ENCODE measurements around the gene UBXN6.

UBXN6 gene, protein sequence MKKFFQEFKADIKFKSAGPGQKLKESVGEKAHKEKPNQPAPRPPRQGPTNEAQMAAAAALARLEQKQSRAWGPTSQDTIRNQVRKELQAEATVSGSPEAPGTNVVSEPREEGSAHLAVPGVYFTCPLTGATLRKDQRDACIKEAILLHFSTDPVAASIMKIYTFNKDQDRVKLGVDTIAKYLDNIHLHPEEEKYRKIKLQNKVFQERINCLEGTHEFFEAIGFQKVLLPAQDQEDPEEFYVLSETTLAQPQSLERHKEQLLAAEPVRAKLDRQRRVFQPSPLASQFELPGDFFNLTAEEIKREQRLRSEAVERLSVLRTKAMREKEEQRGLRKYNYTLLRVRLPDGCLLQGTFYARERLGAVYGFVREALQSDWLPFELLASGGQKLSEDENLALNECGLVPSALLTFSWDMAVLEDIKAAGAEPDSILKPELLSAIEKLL

GRCh38 chr19:4457654-4458395 is at the start of gene UBXN6:
Gene UBXN6, minus strand, starts transcription at chr19:4457794. Its CDS starts 97 bp downstream, at chr19:4457697.
- DNase-seq (ENCODE audit: low read depth in 2 of 2) = peak; percentile 95

- no peak for DNase-seq (ENCODE audit: low read depth in 2 of 2)
These were observed 49.5 kb upstream of the UBXN6 start for GRCh38 chr19:4507150-4507452.

DNA sequence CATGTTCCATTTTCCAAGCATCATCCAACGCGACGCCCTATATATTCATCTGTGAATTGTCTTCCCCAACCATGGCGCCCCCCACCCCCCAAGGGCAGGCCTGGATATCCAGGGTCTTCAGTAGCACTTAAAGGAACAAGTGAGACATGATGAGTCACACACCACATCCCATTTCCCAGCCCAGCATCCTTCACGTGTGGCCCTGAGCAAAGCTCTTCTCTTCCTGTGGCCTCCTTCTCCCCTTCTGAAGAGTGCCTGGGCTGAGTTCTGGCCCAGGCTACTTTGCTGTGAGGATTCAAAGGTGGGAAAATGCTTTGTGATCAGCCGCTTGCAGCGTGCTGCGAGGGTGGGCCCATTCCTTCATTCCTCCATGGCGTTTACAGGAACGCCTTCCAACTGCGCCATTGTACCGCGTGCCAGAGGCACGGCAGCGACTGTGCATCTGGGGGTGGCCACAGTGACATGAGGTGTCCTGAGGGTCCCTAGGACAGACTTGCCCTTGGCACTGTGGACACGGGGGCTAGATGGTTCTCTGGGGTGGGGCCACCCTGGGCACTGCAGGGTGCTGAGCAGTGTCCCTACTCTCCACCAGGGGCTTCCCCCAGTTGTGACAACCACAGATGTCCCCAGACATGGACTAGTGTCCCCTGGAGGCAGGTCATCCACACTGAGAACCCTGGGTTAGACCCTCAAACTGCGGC is 49.0 kb upstream of the UBXN6 start:
- DNase-seq (ENCODE audit: low read depth in 2 of 2) = no peak

DNA sequence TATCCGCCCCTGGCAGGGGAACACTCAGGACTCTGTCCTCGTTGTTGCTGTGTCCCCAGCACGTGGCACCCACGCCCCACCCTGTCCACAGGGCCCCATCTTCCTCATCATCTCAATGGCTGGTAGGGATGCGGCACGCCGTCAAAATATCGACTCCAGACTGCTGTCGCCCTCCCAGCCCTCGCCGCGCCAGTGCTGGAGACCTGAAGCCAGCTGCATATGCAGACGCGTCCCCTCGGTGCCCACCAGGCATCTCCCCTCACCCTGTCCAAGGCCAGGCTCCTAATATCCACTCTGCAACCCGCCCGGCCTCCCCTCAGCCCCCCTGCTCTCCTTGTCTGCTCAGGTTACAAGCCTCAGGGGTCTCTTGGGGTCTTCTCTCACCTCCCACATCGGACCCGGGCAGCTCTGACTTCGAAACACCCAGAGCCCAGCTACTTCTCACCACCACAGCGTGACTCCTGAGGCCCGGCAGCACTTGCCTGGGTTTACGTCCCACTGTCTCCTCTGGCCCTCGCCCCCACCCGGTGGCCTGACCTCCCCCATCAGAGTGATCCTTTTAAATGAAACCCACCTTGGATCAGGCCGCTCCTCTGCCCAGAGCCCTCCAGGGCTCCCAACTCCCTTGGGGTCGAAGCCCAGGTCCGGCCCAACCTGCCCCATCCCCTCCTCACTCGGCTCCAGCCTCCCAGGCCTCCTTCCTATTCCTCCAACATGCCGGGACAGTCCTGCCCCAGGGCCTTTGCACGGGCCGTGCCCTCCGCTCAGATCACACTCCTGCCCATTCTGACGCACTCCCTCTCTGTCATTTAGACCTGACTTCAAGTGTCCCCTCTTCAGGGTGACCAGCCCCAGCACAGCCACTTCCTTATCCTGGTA is 48.2 kb upstream of the UBXN6 start:
- DNase-seq (ENCODE audit: low read depth in 2 of 2) = no peak

GRCh38 chr19:4504891-4505569 is 47.4 kb upstream of the UBXN6 start:
- DNase-seq (ENCODE audit: low read depth in 2 of 2) = no peak

DNA sequence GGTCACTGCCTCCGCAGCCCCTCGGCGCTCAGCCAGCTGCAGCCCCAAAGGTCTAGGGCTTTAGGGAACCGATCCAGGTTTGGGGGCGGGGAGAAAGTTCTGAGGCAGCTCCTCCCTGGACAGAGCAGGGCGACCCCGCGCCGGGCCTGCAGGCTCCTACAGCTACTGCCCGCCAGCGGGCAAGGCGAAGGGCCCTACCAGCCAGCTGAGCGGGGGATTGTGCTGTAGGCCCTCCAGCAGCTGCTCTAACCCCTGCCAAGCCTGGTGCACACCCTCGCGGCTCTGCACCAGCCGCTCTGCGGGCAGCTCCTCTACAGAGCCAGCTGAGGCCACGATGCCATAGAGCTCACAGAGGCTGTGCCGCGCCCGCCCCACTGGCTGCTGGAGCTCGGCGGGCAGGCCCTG is 46.7 kb upstream of the UBXN6 start:
- DNase-seq (ENCODE audit: low read depth in 2 of 2) = no peak

- no peak for DNase-seq (ENCODE audit: low read depth in 2 of 2)
These were observed 46.2 kb upstream of the UBXN6 start for GRCh38 chr19:4503825-4504170.

DNA sequence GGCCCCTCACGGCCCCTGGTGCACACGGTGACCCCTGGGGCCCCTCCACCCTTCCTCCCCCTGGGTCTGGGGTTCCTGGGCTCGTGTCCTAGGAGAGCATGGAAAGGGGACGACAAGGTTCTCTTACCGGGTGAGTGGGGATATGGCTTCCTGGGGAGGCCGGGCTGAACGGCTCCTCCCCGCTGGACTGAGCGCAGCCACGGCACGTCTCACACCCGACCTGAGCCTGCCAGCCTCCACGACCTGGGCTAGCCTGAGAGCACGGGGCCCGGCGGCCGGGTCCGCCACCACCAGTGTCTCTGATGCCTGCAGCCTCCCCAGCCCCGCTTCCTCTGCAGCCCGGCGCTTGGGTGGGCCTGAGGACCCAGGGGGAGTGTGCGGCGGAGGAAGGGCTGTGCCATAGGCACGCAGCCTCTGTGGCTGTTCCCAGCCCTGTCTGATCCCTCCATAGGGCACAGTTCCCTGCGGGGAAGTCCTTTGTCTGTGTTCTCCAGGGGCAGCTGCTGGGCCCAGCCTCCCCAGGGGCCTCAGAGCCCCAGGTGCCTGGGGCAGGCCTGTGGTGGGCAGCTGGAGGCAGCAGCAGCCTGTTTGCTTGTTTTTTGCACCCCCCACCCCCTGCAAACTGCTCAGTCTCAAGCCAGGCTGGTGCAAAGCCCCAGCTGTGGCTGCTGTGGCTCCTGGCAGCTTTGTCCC is 45.7 kb upstream of the UBXN6 start:
- no peak for DNase-seq (ENCODE audit: low read depth in 2 of 2)

GRCh38 chr19:4502282-4503131 is 44.9 kb upstream of the UBXN6 start:
- DNase-seq (ENCODE audit: low read depth in 2 of 2) = no peak

DNA sequence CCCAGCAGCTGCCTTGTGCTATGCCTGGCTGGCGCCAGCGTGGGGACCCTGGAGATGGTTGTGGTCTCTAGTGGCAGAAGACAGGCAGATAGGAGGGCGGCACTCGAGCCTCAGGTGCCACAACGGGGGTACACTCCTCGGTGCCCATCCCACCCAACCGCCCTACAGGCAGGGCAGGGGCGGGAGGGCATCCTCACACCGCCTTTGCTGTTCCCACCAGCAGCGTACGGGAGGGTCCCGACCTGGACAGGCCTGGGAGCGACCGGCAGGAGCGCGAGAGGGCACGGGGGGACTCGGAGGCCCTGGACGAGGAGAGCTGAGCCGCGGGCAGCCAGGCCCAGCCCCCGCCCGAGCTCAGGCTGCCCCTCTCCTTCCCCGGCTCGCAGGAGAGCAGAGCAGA is 44.1 kb upstream of the UBXN6 start:
- DNase-seq (ENCODE audit: low read depth in 2 of 2) = no peak

DNA sequence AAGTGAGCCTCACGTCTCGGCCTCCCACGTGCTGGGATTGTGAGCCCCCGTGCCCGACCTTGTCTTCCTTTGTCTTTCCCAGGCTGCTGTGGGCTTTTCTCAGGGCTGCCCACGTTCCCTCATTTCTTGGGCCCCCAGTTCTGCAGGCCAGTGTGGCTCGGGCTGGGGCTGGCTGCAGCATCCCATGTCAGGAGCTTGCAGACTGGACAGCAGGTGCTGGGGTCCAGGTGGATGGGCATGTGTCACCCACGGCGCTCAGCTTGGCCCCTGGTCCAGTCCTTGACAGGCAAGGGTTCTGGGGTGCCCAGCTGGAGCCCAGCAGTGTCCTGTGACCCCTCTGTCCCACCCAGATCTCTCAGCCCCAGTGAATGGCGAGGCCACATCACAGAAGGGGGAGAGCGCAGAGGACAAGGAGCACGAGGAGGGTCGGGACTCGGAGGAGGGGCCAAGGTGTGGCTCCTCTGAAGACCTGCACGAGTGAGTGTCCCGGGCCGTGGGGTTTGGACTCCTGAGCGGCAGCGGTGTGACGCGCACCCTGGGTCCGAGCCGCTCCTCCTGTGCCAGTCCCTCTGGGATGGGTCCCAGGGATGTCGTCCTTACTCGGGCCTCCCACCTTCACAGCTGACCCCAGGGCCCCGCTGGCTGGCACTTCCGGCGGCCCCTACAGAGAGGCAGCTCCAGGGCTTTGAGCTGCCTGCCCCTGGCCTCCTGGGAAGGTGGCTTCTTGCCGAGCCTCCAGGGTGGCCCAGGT is 43.4 kb upstream of the UBXN6 start:
- no peak for DNase-seq (ENCODE audit: low read depth in 2 of 2)

- no peak for DNase-seq (ENCODE audit: low read depth in 2 of 2)
These were observed 42.3 kb upstream of the UBXN6 start for GRCh38 chr19:4499855-4500254.

GRCh38 chr19:4499318-4499717 is 41.7 kb upstream of the UBXN6 start:
- DNase-seq (ENCODE audit: low read depth in 2 of 2) = no peak

DNA sequence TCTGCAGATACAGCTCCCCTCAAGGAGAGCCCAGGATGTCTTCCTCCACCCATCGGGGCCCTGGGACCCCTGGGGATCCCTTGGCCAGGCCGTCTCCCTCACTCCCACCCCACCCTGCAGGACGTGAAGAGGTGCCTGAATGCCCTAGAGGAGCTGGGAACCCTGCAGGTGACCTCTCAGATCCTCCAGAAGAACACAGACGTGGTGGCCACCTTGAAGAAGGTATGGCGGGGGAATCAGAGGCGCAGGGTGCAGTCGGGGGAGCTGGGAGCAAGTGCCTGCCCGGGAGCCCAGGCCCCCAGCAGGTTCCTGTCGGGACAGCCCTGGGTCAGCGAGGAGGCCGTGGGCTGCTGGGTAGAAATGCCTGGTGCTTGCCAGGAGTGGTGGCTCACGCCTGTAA is 41.1 kb upstream of the UBXN6 start:
- DNase-seq (ENCODE audit: low read depth in 2 of 2) = no peak

DNA sequence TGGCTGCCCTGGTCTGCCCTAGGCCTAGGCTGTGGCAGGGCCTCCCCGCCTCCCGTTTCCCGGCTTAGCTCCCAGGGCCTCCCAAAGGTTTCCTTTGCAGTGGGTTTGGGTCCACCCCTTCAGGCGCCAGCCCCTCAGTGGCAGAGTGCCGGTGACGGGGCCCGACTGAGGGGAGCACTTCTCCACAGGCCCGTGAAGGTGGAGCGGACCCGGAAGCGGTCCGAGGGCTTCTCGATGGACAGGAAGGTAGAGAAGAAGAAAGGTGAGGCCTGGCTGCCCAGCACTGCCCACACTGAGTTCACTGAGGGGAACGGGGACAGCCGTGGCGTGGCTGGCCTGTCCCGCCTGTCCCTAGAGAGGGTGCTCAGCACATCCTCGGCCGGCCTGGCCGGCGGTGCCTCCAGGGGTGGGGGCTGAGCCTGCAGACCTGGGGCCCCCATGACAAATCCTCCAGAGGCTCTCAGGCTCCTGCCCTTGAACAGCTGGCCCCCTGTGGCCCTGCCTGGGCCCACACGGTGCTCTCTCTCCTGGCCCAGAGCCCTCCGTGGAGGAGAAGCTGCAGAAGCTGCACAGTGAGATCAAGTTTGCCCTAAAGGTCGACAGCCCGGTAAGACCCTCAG is 40.3 kb upstream of the UBXN6 start:
- no peak for DNase-seq (ENCODE audit: low read depth in 2 of 2)

GRCh38 chr19:4496304-4496703 is 38.7 kb upstream of the UBXN6 start:
- DNase-seq (ENCODE audit: low read depth in 2 of 2) = no peak

GRCh38 chr19:4495471-4495870 is 37.9 kb upstream of the UBXN6 start:
- DNase-seq (ENCODE audit: low read depth in 2 of 2) = no peak

GRCh38 chr19:4494691-4495064 is 37.1 kb upstream of the UBXN6 start:
- DNase-seq (ENCODE audit: low read depth in 2 of 2) = no peak
